H1 (cell line): ENCODE data around the gene MFSD6L. TPM values are rescaled to one million over a fixed set of nuclear protein-coding genes. Genes with fewer than 3 reads are reported as not detected.

Experiments
- CTCF ChIA-PET: fragments of 300-600 bp; sonication (Branson Sonifier 250); formaldehyde crosslinking; loops from one replicate; lab custom pipeline; 2021; ENCODE audit not compliant: partially characterized antibody; lab: Charles Lee
- POLR2A ChIA-PET: fragments of 300-600 bp; sonication (Branson Sonifier 250); formaldehyde crosslinking; loops from one replicate; lab custom pipeline; 2021; ENCODE audit warnings: inconsistent platforms; ENCODE audit not compliant: partially characterized antibody; lab: Charles Lee
- DNase-seq, 2 experiments: peaks; one replicate each; pipeline versions ENCODE4 v3.0.0 to v3.0.0-alpha.2; 2010 to 2022; ENCODE audit warnings: low spot score in 2 of 2, low read depth in 1 of 2, mixed read lengths in 1 of 2
- FAIRE-seq: peaks from 2 replicates; lab custom pipeline; 2011; peaks lifted over from hg19 to GRCh38; lab: Jason Lieb, UNC
- H2AFZ ChIP-seq: 2 replicates; pipeline ENCODE4 v1.8.1; 2012; ENCODE audit warnings: low read length, inconsistent platforms
- H2AK5ac ChIP-seq: 2 replicates; pipeline ENCODE4 v1.6.1; 2013; ENCODE audit warnings: low read depth, low read length
- H2BK120ac ChIP-seq: replicated peaks from 2 replicates; pipeline ENCODE3; 2013; ENCODE audit warnings: low read depth, low read length, inconsistent platforms
- H2BK12ac ChIP-seq: 2 replicates; pipeline ENCODE4 v1.6.1; 2013; ENCODE audit warnings: low read depth, low read length
- H2BK15ac ChIP-seq: 2 replicates; pipeline ENCODE4 v1.6.1; 2013; ENCODE audit warnings: low read length
- H2BK20ac ChIP-seq: 2 replicates; pipeline ENCODE4 v1.6.1; 2013; ENCODE audit warnings: low read length
- H2BK5ac ChIP-seq: 2 replicates; pipeline ENCODE4 v1.6.1; 2013; ENCODE audit warnings: low read depth, low read length
- H3K14ac ChIP-seq: 2 replicates; pipeline ENCODE4 v1.6.1; 2013; ENCODE audit warnings: inconsistent platforms; ENCODE audit not compliant: insufficient read length
- H3K18ac ChIP-seq: 2 replicates; pipeline ENCODE4 v1.6.1; 2013; ENCODE audit warnings: low read length; ENCODE audit errors: extremely low read depth
- H3K23ac ChIP-seq: 2 replicates; pipeline ENCODE4 v1.6.1; 2013; ENCODE audit warnings: inconsistent platforms; ENCODE audit not compliant: insufficient read length
- H3K23me2 ChIP-seq: 2 replicates; pipeline ENCODE4 v1.6.1; 2013; ENCODE audit warnings: low read depth, low read length
- H3K27ac ChIP-seq: 2 replicates; pipeline ENCODE4 v1.6.1; 2011; ENCODE audit warnings: low read depth, low read length, inconsistent platforms
- H3K27me3 ChIP-seq, 4 experiments: replicated peaks in 1 of 4; 1 replicate in 1 of 4; 2 replicates in 3 of 4; pipeline versions ENCODE4 v1.6.1 to v1.8.1; 2011 to 2013; ENCODE audit warnings: low read length in 3 of 4, mild to moderate bottlenecking in 3 of 4, inconsistent platforms in 2 of 4, mixed read lengths in 2 of 4, moderate library complexity in 1 of 4; ENCODE audit not compliant: control insufficient read depth in 3 of 4, insufficient read depth in 3 of 4; ENCODE audit errors: extremely low read depth in 1 of 4
- H3K36me3 ChIP-seq, 4 experiments: 2 replicates each; pipeline versions ENCODE4 v1.6.1 to v1.8.1; 2011 to 2013; ENCODE audit warnings: mild to moderate bottlenecking in 4 of 4, low read length in 3 of 4, moderate library complexity in 2 of 4, control low read depth in 1 of 4, inconsistent platforms in 1 of 4; ENCODE audit not compliant: insufficient read depth in 4 of 4, control insufficient read depth in 2 of 4
- H3K4ac ChIP-seq: replicated peaks from 2 replicates; pipeline ENCODE3; 2013; ENCODE audit warnings: low read length, low read depth, mixed read lengths, inconsistent platforms; ENCODE audit not compliant: insufficient read length
- H3K4me1 ChIP-seq, 4 experiments: replicated peaks in 1 of 4; 1 replicate in 1 of 4; 2 replicates in 3 of 4; pipeline versions ENCODE4 v1.6.1 to v1.8.1; 2011 to 2013; ENCODE audit warnings: low read length in 3 of 4, inconsistent platforms in 2 of 4, mixed read lengths in 1 of 4; ENCODE audit not compliant: insufficient read depth in 4 of 4, control insufficient read depth in 3 of 4
- H3K4me2 ChIP-seq, 2 experiments: 2 replicates each; pipeline versions ENCODE4 v1.6.1 to v1.8.1; 2011 to 2013; ENCODE audit warnings: low read depth in 2 of 2, low read length in 2 of 2, control low read depth in 1 of 2, inconsistent platforms in 1 of 2, mild to moderate bottlenecking in 1 of 2; ENCODE audit not compliant: insufficient read depth in 1 of 2
- H3K4me3 ChIP-seq, 4 experiments: fragments of 200-600, 300-600 bp in 1 of 4; sonication (generic), shearing (Covaris generic), sonication (Bioruptor Twin) in 1 of 4; 2 replicates each; pipeline versions ENCODE4 v1.5.1 to v1.8.1; 2011 to 2016; ENCODE audit warnings: low read length in 4 of 4, low read depth in 3 of 4, control low read depth in 2 of 4, inconsistent platforms in 2 of 4, mild to moderate bottlenecking in 2 of 4, mixed read lengths in 1 of 4, moderate library complexity in 1 of 4; ENCODE audit not compliant: insufficient read depth in 2 of 4; ENCODE audit errors: extremely low read depth in 1 of 4
- H3K56ac ChIP-seq: replicated peaks from 2 replicates; pipeline ENCODE3; 2013; ENCODE audit warnings: low read depth, mild to moderate bottlenecking, mixed read lengths, low read length, inconsistent platforms; ENCODE audit not compliant: insufficient read length
- H3K79me1 ChIP-seq: 2 replicates; pipeline ENCODE4 v1.6.1; 2013; ENCODE audit warnings: low read depth, low read length, control low read depth
- H3K79me2 ChIP-seq, 2 experiments: 2 replicates each; pipeline versions ENCODE4 v1.6.1 to v1.8.1; 2012 to 2013; ENCODE audit warnings: low read length in 2 of 2, mild to moderate bottlenecking in 2 of 2, inconsistent platforms in 1 of 2; ENCODE audit not compliant: insufficient read depth in 2 of 2, control insufficient read depth in 1 of 2
- H3K9ac ChIP-seq, 4 experiments: replicated peaks in 1 of 4; 1 replicate in 1 of 4; 2 replicates in 3 of 4; pipeline versions ENCODE4 v1.6.1 to v1.8.1; 2011 to 2013; ENCODE audit warnings: low read depth in 3 of 4, low read length in 3 of 4, control low read depth in 2 of 4, mild to moderate bottlenecking in 2 of 4, moderate library complexity in 2 of 4, inconsistent platforms in 1 of 4; ENCODE audit errors: extremely low read depth in 1 of 4
- H3K9me3 ChIP-seq, 2 experiments: 2 replicates each; pipeline versions ENCODE4 v1.6.1 to v1.8.1; 2012 to 2013; ENCODE audit warnings: mild to moderate bottlenecking in 2 of 2, moderate library complexity in 2 of 2, control low read depth in 1 of 2, inconsistent platforms in 1 of 2, low read depth in 1 of 2, low read length in 1 of 2, mixed read lengths in 1 of 2; ENCODE audit not compliant: insufficient read depth in 2 of 2
- H4K20me1 ChIP-seq, 2 experiments: replicated peaks in 1 of 2; 2 replicates each; pipeline versions ENCODE3 to v1.8.1; 2011 to 2013; ENCODE audit warnings: inconsistent platforms in 2 of 2, low read length in 2 of 2, mild to moderate bottlenecking in 1 of 2; ENCODE audit not compliant: insufficient read depth in 2 of 2, control insufficient read depth in 1 of 2
- H4K5ac ChIP-seq: 2 replicates; pipeline ENCODE4 v1.6.1; 2013; ENCODE audit warnings: low read length, low read depth, mixed read lengths, inconsistent platforms; ENCODE audit not compliant: insufficient read length
- H4K8ac ChIP-seq: 2 replicates; pipeline ENCODE4 v1.8.0; 2013; ENCODE audit warnings: mild to moderate bottlenecking, moderate library complexity, low read length, inconsistent platforms; ENCODE audit not compliant: insufficient read depth; ENCODE audit errors: extremely low read depth
- H4K91ac ChIP-seq: replicated peaks from 2 replicates; pipeline ENCODE3; 2013; ENCODE audit warnings: low read length, mixed read lengths, inconsistent platforms; ENCODE audit not compliant: insufficient read length
- GABPA ChIP-seq: IDR thresholded peaks from 2 replicates; pipeline ENCODE4 v1.6.1; 2011; ENCODE audit warnings: mild to moderate bottlenecking, low read length, moderate library complexity, borderline replicate concordance; ENCODE audit not compliant: insufficient read depth
- JUN ChIP-seq: IDR thresholded peaks from 2 replicates; pipeline ENCODE4 v1.6.1; 2011; ENCODE audit warnings: low read depth, mild to moderate bottlenecking, improper control_type of control experiment, low read length
- KDM1A ChIP-seq: fragments of 200-600, 300-600 bp; sonication (generic); IDR thresholded peaks from 2 replicates; pipeline ENCODE4 v1.7.1; 2016; ENCODE audit warnings: mild to moderate bottlenecking, low read length, borderline replicate concordance
- KDM4A ChIP-seq: IDR thresholded peaks from one replicate; pipeline ENCODE4 v1.7.1; 2012; ENCODE audit warnings: low read depth, mild to moderate bottlenecking, moderate library complexity, low read length, inconsistent platforms; ENCODE audit not compliant: severe bottlenecking
- RBBP5 ChIP-seq: IDR thresholded peaks from 2 replicates; pipeline ENCODE4 v1.7.1; 2012; ENCODE audit warnings: low read depth, mild to moderate bottlenecking, inconsistent platforms, low read length, moderate library complexity, borderline replicate concordance
- RNF2 ChIP-seq: fragments of 200-900, 300-1000 bp; sonication (generic); IDR thresholded peaks from 2 replicates; pipeline ENCODE4 v1.7.1; 2016; ENCODE audit warnings: borderline replicate concordance, low read depth, mild to moderate bottlenecking, antibody characterized with exemption, low read length; ENCODE audit not compliant: poor library complexity, severe bottlenecking; ENCODE audit errors: missing control alignments
- SAP30 ChIP-seq: fragments of 300-600 bp; sonication (generic); IDR thresholded peaks from 2 replicates; pipeline ENCODE4 v1.7.1; 2012; ENCODE audit warnings: low read length, moderate library complexity, mild to moderate bottlenecking, inconsistent platforms; ENCODE audit not compliant: insufficient read depth, insufficient replicate concordance
- SIN3A ChIP-seq, 2 experiments: IDR thresholded peaks in 1 of 2; conservative IDR thresholded peaks in 1 of 2; 2 replicates each; pipeline ENCODE4 v1.6.1; 2011 to 2012; ENCODE audit warnings: low read length in 2 of 2, improper control_type of control experiment in 1 of 2, low read depth in 1 of 2, mild to moderate bottlenecking in 1 of 2
- SIX5 ChIP-seq: IDR thresholded peaks from 2 replicates; pipeline ENCODE4 v1.6.1; 2011; ENCODE audit warnings: mild to moderate bottlenecking, low read depth, low read length
- TCF12 ChIP-seq: IDR thresholded peaks from 2 replicates; pipeline ENCODE4 v1.6.1; 2011; ENCODE audit warnings: low read depth, mild to moderate bottlenecking, low read length
- USF2 ChIP-seq: IDR thresholded peaks from 2 replicates; pipeline ENCODE4 v1.6.1; 2011; ENCODE audit warnings: low read length, improper control_type of control experiment
- WGBS, 2 experiments: shearing (Covaris generic) in 1 of 2; methylation state at CpG; one replicate each; pipeline versions ENCODE4 v1.1.6 to v1.1.7; 2013 to 2015; ENCODE audit warnings: low lambda C conversion rate in 2 of 2, mixed read lengths in 2 of 2, inconsistent platforms in 1 of 2, low coverage in 1 of 2, missing lambda C conversion rate in 1 of 2; ENCODE audit not compliant: insufficient replicate concordance in 2 of 2, insufficient coverage in 1 of 2, insufficient read length in 1 of 2; ENCODE audit errors: extremely low coverage in 1 of 2, missing lambda C conversion rate in 1 of 2; 5-methylcytosine and 5-hydroxymethylcytosine counted together
- polyA plus RNA-seq, 7 experiments: library from polyadenylated mRNA; depleted of rRNA in 3 of 7; stranded (reverse) in 5 of 7; unstranded in 2 of 7; fragments of >200 nt in 5 of 7; fragments of 200-250 nt in 2 of 7; gene quantifications; 1 replicate in 5 of 7; 2 replicates in 1 of 7; 4 replicates in 1 of 7; pipeline versions ENCODE4 v1.2.1 to v1.2.3, GENCODE V29; 2011 to 2013; ENCODE audit warnings: missing spikeins in 2 of 7, mixed read lengths in 2 of 7
- total RNA-seq: library from RNA; stranded (reverse); fragmentation: NEBNext Ultra II Directional; extraction: Animal tissue kit (Norgen Biotek cat#: 25700); gene quantifications from 2 replicates; pipeline ENCODE4 v1.2.1, GENCODE V29; 2021

MFSD6L gene
- total and polyA plus RNA-seq, 2 of the 8 experiments (the other 6 are each of a cell fraction or from before 2014, with no cell fraction given) = 2.6 to 2.7 TPM

GRCh38 chr17:8838551-8839095 lies 39.5 kb upstream of the MFSD6L start:
- H3K18ac ChIP-seq = no peak overlapping the region
- H2BK5ac ChIP-seq = no peak overlapping the region
- H4K91ac ChIP-seq = peak overlapping the region; percentile 35
- no peak overlapping the region for H4K5ac ChIP-seq
- no peaks in the 10 kb centered on the region for H3K23me2 ChIP-seq
- no peak overlapping the region for H2AK5ac ChIP-seq
- ChIA-PET CTCF (interaction anchor here (1.0 to 1.7 kb wide), 3 partner anchors 56 to 159 kb away, joined by 3 to 4 read pairs (median 4); no protein-coding TSS in a partner anchor), POLR2A (no interaction called here)
- no peak overlapping the region for H3K14ac ChIP-seq
- no peaks in the 10 kb centered on the region for H4K20me1 ChIP-seq
- no peak overlapping the region for H3K9ac ChIP-seq
- 94% methylated on average over 12 of the region's 12 CpGs; no CpG with 5 or more reads in 1 of the 2 experiments for WGBS, 2 experiments
- H2BK12ac ChIP-seq = no peak overlapping the region
- H2BK15ac ChIP-seq = no peak overlapping the region
- FAIRE-seq = no peak
- no peak overlapping the region for H2BK20ac ChIP-seq
- no peak overlapping the region for H3K4me3 ChIP-seq
- no peaks in the 10 kb centered on the region for H3K79me1 ChIP-seq
- no peaks in the 10 kb centered on the region for H3K27me3 ChIP-seq
- DNase-seq = peak in 1 of 2 experiments; percentile 39
- H2BK120ac ChIP-seq = no peak overlapping the region
- no peaks in the 10 kb centered on the region for H3K36me3 ChIP-seq
- H3K79me2 ChIP-seq = no peaks in the 10 kb centered on the region
- no peak overlapping the region for H3K23ac ChIP-seq
- no peak overlapping the region for H3K4ac ChIP-seq
- no peak overlapping the region; the same call in 1 of the 2 replicates for H3K27ac ChIP-seq
- H3K56ac ChIP-seq = no peak overlapping the region
- H3K4me1 ChIP-seq = peaks cover 0 to 5% (median 2%) of the 10 kb centered on the region in 4 experiments; a peak in 5 of 7 replicates
- no peak overlapping the region for H4K8ac ChIP-seq
- H3K9me3 ChIP-seq = no peaks in the 10 kb centered on the region
- H3K4me2 ChIP-seq = no peak overlapping the region
- H2AFZ ChIP-seq = peak overlapping the region; percentile 52; the same call in 1 of the 2 replicates
- no peak for TF ChIP-seq SAP30
- TF ChIP-seq TCF12 = no peak
- TF ChIP-seq USF2 = no peak
- TF ChIP-seq RNF2 = no peak
- no peak for TF ChIP-seq RBBP5
- no peak for TF ChIP-seq GABPA
- TF ChIP-seq SIX5 = no peak
- TF ChIP-seq JUN = no peak
- no peak for TF ChIP-seq KDM4A
- TF ChIP-seq SIN3A (conservative IDR thresholded peaks at IDR 0.05 in 1 of 2, IDR thresholded peaks at IDR 0.05 in 1 of 2; ENCODE audit: low read depth in 1 of 2, low read length in 2 of 2) = no peak
- TF ChIP-seq KDM1A = no peak
